Measurements from ENCODE around the gene MARS1.
"Not testable (repeated sequence)": the region's sequence is repeated elsewhere in the genome, so short reads cannot be mapped to it uniquely, and the experiment has no call there.

The MARS1 gene

DNA sequence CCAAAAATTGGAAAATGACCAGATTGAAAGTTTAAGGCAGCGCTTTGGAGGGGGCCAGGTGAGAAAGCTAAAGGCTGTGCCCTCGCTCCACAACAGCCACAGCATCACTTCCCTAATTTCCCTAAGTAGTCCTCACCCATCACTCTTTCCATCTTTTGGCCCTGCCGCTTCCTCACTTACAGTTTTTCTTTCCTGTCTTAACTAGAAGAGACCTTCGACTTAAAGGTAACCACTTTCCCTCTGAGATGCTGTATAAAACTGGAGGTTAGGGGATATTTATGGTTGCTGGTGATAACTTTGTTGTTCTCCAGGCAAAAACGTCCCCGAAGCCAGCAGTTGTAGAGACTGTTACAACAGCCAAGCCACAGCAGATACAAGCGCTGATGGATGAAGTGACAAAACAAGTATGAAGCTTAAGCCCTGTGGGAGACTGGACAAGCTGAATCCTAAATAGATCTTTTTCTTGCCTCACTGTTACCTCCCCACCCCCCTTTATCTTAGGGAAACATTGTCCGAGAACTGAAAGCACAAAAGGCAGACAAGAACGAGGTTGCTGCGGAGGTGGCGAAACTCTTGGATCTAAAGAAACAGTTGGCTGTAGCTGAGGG is 28.2 kb downstream of the MARS1 start:
- Histone ChIP-seq H3K27ac (peak overlapping the region; percentile 93), H3K36me3 (ENCODE audit: insufficient read depth, low read length) (peaks cover 91% of the 10 kb centered on the region), H3K9me3 (ENCODE audit: low read depth, low read length) (no peaks in the 10 kb centered on the region), H3K9ac (ENCODE audit: insufficient read length) (no peak overlapping the region), H3K4me3 (no peak overlapping the region)
- no peak for TF ChIP-seq POLR2AphosphoS5 (IDR thresholded peaks at IDR 0.05; ENCODE audit: borderline replicate concordance, low read depth, low read length)
- no peak for TF ChIP-seq FOXP2 (optimal IDR thresholded peaks at IDR 0.05; ENCODE audit: control extremely low read depth, extremely low read length, insufficient read depth)
- no peak for TF ChIP-seq EZH2 (IDR thresholded peaks at IDR 0.05)
- DNase-seq (ENCODE audit: low read depth, low spot score), result no peak

DNA sequence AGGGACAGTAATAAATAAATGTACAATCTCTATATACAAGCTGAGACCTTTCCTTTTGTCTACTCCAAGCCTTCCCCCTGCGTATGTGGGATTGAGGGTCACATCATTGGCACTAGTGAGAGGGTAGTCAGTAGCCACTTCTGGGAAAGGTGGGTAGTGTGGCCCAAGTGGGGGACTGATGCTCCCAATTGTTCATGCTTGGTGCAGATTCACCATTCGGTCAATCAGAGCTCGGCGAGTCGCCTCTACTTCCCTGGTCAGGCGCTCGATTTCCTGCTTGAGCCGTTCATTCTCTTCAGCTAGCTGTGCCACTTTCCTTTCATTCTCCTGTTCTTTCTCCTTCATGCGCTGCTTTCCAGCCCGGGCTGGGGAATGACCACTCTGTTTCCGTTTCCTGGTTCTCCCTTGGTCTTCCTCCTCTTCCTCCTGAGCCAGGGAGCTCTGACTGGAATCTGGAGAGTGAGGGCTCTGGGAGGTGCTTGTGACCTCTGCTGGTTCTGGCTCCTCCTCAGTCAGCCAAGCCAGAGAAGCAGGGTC is 28.8 kb downstream of the MARS1 start:
- no peak for TF ChIP-seq FOXP2 (optimal IDR thresholded peaks at IDR 0.05; ENCODE audit: control extremely low read depth, extremely low read length, insufficient read depth)
- TF ChIP-seq EZH2 (IDR thresholded peaks at IDR 0.05), result no peak
- no peak for TF ChIP-seq POLR2AphosphoS5 (IDR thresholded peaks at IDR 0.05; ENCODE audit: borderline replicate concordance, low read depth, low read length)
- no peaks in the 10 kb centered on the region for H3K9me3 ChIP-seq (ENCODE audit: low read depth, low read length)
- peaks cover 84% of the 10 kb centered on the region for H3K36me3 ChIP-seq (ENCODE audit: insufficient read depth, low read length)
- H3K4me3 ChIP-seq, result no peak overlapping the region
- H3K27ac ChIP-seq, result peak overlapping the region; percentile 93
- no peak for DNase-seq (ENCODE audit: low read depth, low spot score)
- H3K9ac ChIP-seq (ENCODE audit: insufficient read length), result no peak overlapping the region

DNA sequence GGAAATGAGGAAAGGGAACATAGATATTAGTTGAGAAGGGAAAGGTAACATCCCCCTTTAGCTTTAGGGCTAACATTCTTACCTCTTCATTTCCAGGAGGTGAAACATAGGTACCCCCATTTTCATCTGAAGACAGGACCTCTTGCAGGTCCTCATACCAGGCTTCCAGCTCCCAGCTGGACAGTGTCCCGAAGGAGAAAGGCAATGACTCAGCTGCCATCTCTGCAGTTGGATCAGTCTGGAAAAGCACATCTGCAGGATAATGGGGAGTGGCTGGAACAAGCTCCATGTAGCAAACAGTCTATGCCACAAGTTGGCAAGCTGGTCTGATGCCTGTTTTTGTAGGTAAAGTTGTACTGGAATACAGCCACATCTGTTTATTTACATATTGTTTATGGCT is 29.3 kb downstream of the MARS1 start:
- TF ChIP-seq EZH2 (IDR thresholded peaks at IDR 0.05) (no peak), POLR2AphosphoS5 (IDR thresholded peaks at IDR 0.05; ENCODE audit: borderline replicate concordance, low read depth, low read length) (no peak), FOXP2 (optimal IDR thresholded peaks at IDR 0.05; ENCODE audit: control extremely low read depth, extremely low read length, insufficient read depth) (no peak)
- peak overlapping the region; percentile 93 for H3K27ac ChIP-seq
- H3K4me3 ChIP-seq, result no peak overlapping the region

GRCh38 chr12:57517718-57518117 is 29.9 kb downstream of the MARS1 start:
- H3K4me3 ChIP-seq, result peak overlapping the region; percentile 94; the same call in 1 of the 2 replicates
- H3K9ac ChIP-seq (ENCODE audit: insufficient read length); H3K9me3 ChIP-seq (ENCODE audit: low read depth, low read length); DNase-seq (ENCODE audit: low read depth, low spot score): not testable (repeated sequence)
- peaks cover 74% of the 10 kb centered on the region for H3K36me3 ChIP-seq (ENCODE audit: insufficient read depth, low read length)
- H3K27ac ChIP-seq, result peak overlapping the region; percentile 93

More for the DNA sequence above, 29.3 kb downstream of the MARS1 start:
- no peaks in the 10 kb centered on the region for H3K9me3 ChIP-seq (ENCODE audit: low read depth, low read length)
- H3K9ac ChIP-seq (ENCODE audit: insufficient read length), result no peak overlapping the region
- DNase-seq (ENCODE audit: low read depth, low spot score), result no peak
- H3K36me3 ChIP-seq (ENCODE audit: insufficient read depth, low read length), result peaks cover 79% of the 10 kb centered on the region

- TF ChIP-seq POLR2AphosphoS5 (IDR thresholded peaks at IDR 0.05; ENCODE audit: borderline replicate concordance, low read depth, low read length) (no peak), EZH2 (IDR thresholded peaks at IDR 0.05) (no peak), FOXP2 (optimal IDR thresholded peaks at IDR 0.05; ENCODE audit: control extremely low read depth, extremely low read length, insufficient read depth) (no peak)
- H3K4me3 ChIP-seq, result peak overlapping the region; percentile 94
- no peak for DNase-seq (ENCODE audit: low read depth, low spot score)
- peak overlapping the region; percentile 93 for H3K27ac ChIP-seq
- H3K9me3 ChIP-seq (ENCODE audit: low read depth, low read length), result no peaks in the 10 kb centered on the region
- H3K9ac ChIP-seq (ENCODE audit: insufficient read length), result peak overlapping the region; percentile 98
- H3K36me3 ChIP-seq (ENCODE audit: insufficient read depth, low read length), result peaks cover 68% of the 10 kb centered on the region
These were observed 30.5 kb downstream of the MARS1 start for GRCh38 chr12:57518176-57518919.

- Histone ChIP-seq H3K36me3 (ENCODE audit: insufficient read depth, low read length) (peaks cover 62% of the 10 kb centered on the region), H3K9ac (ENCODE audit: insufficient read length) (peak overlapping the region; percentile 98), H3K9me3 (ENCODE audit: low read depth, low read length) (no peaks in the 10 kb centered on the region), H3K4me3 (peak overlapping the region; percentile 94), H3K27ac (peak overlapping the region; percentile 93)
- DNase-seq (ENCODE audit: low read depth, low spot score), result no peak
- TF ChIP-seq FOXP2 (optimal IDR thresholded peaks at IDR 0.05; ENCODE audit: control extremely low read depth, extremely low read length, insufficient read depth) (no peak), EZH2 (IDR thresholded peaks at IDR 0.05) (no peak), POLR2AphosphoS5 (IDR thresholded peaks at IDR 0.05; ENCODE audit: borderline replicate concordance, low read depth, low read length) (no peak; the same call in 1 of the 2 replicates)
These were observed 31.3 kb downstream of the MARS1 start for GRCh38 chr12:57518920-57519795.

DNA sequence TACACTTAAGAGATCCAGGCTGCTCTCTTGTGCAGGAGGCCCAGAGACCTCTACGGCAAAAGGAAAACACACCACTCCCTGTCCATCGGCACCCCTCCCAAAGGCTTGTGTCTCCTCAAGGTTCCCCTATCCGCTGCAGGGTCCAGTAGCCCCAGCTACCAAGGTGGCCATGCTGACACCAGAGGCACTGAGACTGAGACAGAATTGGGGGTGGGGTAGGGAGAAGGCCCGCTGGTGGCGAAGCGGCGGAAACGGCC is 31.9 kb downstream of the MARS1 start:
- peaks cover 62% of the 10 kb centered on the region for H3K36me3 ChIP-seq (ENCODE audit: insufficient read depth, low read length)
- H3K9ac ChIP-seq (ENCODE audit: insufficient read length), result peak overlapping the region; percentile 98
- TF ChIP-seq POLR2AphosphoS5 (IDR thresholded peaks at IDR 0.05; ENCODE audit: borderline replicate concordance, low read depth, low read length) (no peak), EZH2 (IDR thresholded peaks at IDR 0.05) (no peak), FOXP2 (optimal IDR thresholded peaks at IDR 0.05; ENCODE audit: control extremely low read depth, extremely low read length, insufficient read depth) (no peak)
- H3K9me3 ChIP-seq (ENCODE audit: low read depth, low read length), result no peaks in the 10 kb centered on the region
- H3K4me3 ChIP-seq, result peak overlapping the region; percentile 94
- DNase-seq (ENCODE audit: low read depth, low spot score), result no peak
- peak overlapping the region; percentile 93 for H3K27ac ChIP-seq

All from SK-N-MC (cell line).